Measurements from ENCODE around the gene ETS2. TPM values are rescaled to one million over a fixed set of nuclear protein-coding genes. Genes with fewer than 3 reads are reported as not detected.

ETS2 gene
- total and polyA plus RNA-seq, 2 of the 8 experiments (the other 6 are each of a cell fraction or from before 2014, with no cell fraction given) = 11.0 to 45.1 TPM

DNA sequence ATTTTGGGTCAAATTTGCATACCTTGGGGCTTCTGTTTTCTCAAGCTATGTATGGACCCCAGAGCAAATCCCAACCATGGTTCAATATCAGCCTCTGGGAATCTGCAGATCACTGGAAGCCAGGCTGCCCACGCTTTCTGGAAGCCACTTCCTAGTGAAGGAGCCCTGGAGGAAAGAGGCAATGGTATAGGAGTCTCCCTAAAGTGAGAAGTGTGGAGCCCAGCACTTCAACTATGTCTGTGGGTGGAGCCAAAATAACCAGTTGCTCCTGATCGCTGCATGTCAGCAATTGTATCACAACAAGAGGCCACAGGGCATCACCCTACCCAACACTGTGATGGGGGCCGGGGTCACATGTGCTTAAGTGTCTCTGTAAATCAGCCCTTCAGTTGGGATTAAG is 26.9 kb downstream of the ETS2 start:
- Histone ChIP-seq H3K36me3 (ENCODE audit: control insufficient read depth in 2 of 4, insufficient read depth in 4 of 4, low read length in 3 of 4) (no peaks in the 10 kb centered on the region), H3K56ac (replicated peaks; ENCODE audit: insufficient read length, low read depth, low read length) (no peak overlapping the region), H3K27me3 (replicated peaks in 1 of 4; ENCODE audit: control insufficient read depth in 3 of 4, extremely low read depth in 1 of 4, insufficient read depth in 3 of 4, low read length in 3 of 4) (no peaks in the 10 kb centered on the region), H4K8ac (ENCODE audit: extremely low read depth, insufficient read depth, low read length) (no peak overlapping the region), H3K9me3 (ENCODE audit: insufficient read depth in 2 of 2, low read depth in 1 of 2, low read length in 1 of 2) (no peaks in the 10 kb centered on the region; a peak in 1 of 4 replicates), H3K79me2 (ENCODE audit: control insufficient read depth in 1 of 2, insufficient read depth in 2 of 2, low read length in 2 of 2) (no peaks in the 10 kb centered on the region), H4K91ac (replicated peaks; ENCODE audit: insufficient read length, low read length) (peak overlapping the region; percentile 45), H4K5ac (ENCODE audit: insufficient read length, low read depth, low read length) (no peak overlapping the region), H4K20me1 (replicated peaks in 1 of 2; ENCODE audit: control insufficient read depth in 1 of 2, insufficient read depth in 2 of 2, low read length in 2 of 2) (no peaks in the 10 kb centered on the region), H3K4me1 (replicated peaks in 1 of 4; ENCODE audit: control insufficient read depth in 3 of 4, insufficient read depth in 4 of 4, low read length in 3 of 4) (no peaks in the 10 kb centered on the region), H3K4ac (replicated peaks; ENCODE audit: insufficient read length, low read depth, low read length) (no peak overlapping the region), H3K18ac (ENCODE audit: extremely low read depth, low read length) (no peak overlapping the region), H3K27ac (ENCODE audit: low read depth, low read length) (no peak overlapping the region), H3K79me1 (ENCODE audit: low read depth, low read length) (no peaks in the 10 kb centered on the region), H3K23ac (ENCODE audit: insufficient read length) (no peak overlapping the region), H2BK15ac (ENCODE audit: low read length) (no peak overlapping the region), H2BK20ac (ENCODE audit: low read length) (peak overlapping the region; percentile 38; the same call in 1 of the 2 replicates), H2AFZ (ENCODE audit: low read length) (no peak overlapping the region), H3K4me3 (ENCODE audit: extremely low read depth in 1 of 4, insufficient read depth in 2 of 4, low read depth in 3 of 4, low read length in 4 of 4) (no peak overlapping the region), H3K14ac (ENCODE audit: insufficient read length) (no peak overlapping the region), H2BK12ac (ENCODE audit: low read depth, low read length) (no peak overlapping the region), H2BK5ac (ENCODE audit: low read depth, low read length) (no peak overlapping the region), H3K4me2 (ENCODE audit: insufficient read depth in 1 of 2, low read depth in 2 of 2, low read length in 2 of 2) (no peak overlapping the region), H2BK120ac (replicated peaks; ENCODE audit: low read depth, low read length) (no peak overlapping the region), H2AK5ac (ENCODE audit: low read depth, low read length) (no peak overlapping the region), H3K9ac (replicated peaks in 1 of 4; ENCODE audit: extremely low read depth in 1 of 4, low read depth in 3 of 4, low read length in 3 of 4) (no peak overlapping the region), H3K23me2 (ENCODE audit: low read depth, low read length) (no peaks in the 10 kb centered on the region)
- DNase-seq (ENCODE audit: low read depth in 1 of 2, low spot score in 2 of 2) = no peak
- POLR2A ChIA-PET (ENCODE audit: partially characterized antibody) = interaction anchor here (1.5 kb wide), 1 partner anchor 197 kb away, joined by 3 read pairs; no protein-coding TSS in a partner anchor
- CTCF ChIA-PET (ENCODE audit: partially characterized antibody) = interaction anchor here (0.8 to 1.1 kb wide), 5 partner anchors 18 to 101 kb away, joined by 3 to 5 read pairs (median 3); no protein-coding TSS in a partner anchor
- 85% methylated on average over 3 of the region's 3 CpGs; no CpG with 5 or more reads in 1 of the 2 experiments for WGBS, 2 experiments (ENCODE audit: extremely low coverage in 1 of 2, insufficient coverage in 1 of 2, insufficient read length in 1 of 2, insufficient replicate concordance in 2 of 2, low coverage in 1 of 2, low lambda C conversion rate in 2 of 2, missing lambda C conversion rate in 1 of 2)
- FAIRE-seq = no peak
